SK-N-SH treated with all-trans-retinoic acid at 6 μM for 48 hours (cell line): Measurements from ENCODE around the gene C12orf57.

Source experiments
- ATAC-seq: fragments of 200-7000 bp; cut with Tn5 transposase; 3 replicates; pipeline ENCODE4 v1.9.1; 2020; ENCODE audit warnings: mild to moderate bottlenecking, moderate library complexity
- ARNTL ChIP-seq: fragments of 450-650 bp; formaldehyde crosslinking; IDR thresholded peaks from 2 replicates; pipeline ENCODE4 v1.5.0; 2020; ENCODE audit warnings: low read depth, mild to moderate bottlenecking, moderate library complexity, borderline replicate concordance
- BACH2 ChIP-seq: fragments of 250-450 bp; sonication (Bioruptor Pico); IDR thresholded peaks from 2 replicates; pipeline ENCODE4 v1.9.0; 2021; ENCODE audit warnings: mild to moderate bottlenecking, borderline replicate concordance
- ESRRG ChIP-seq: fragments of 250-450 bp; sonication (Bioruptor Pico); IDR thresholded peaks from 2 replicates; pipeline ENCODE4 v1.6.1; 2021; ENCODE audit warnings: mild to moderate bottlenecking
- GLIS3 ChIP-seq: fragments of 250-450 bp; sonication (Bioruptor Pico); IDR thresholded peaks from 2 replicates; pipeline ENCODE4 v1.5.0; 2020; ENCODE audit warnings: mild to moderate bottlenecking, moderate library complexity
- ISL1 ChIP-seq: fragments of 250-450 bp; sonication (Bioruptor Pico); IDR thresholded peaks from 2 replicates; pipeline ENCODE4 v2.1.2; 2022; ENCODE audit warnings: mild to moderate bottlenecking, moderate library complexity
- OSR1 ChIP-seq: fragments of 250-450 bp; sonication (Bioruptor Pico); IDR thresholded peaks from 2 replicates; pipeline ENCODE4 v1.8.0; 2022; ENCODE audit warnings: moderate library complexity, mild to moderate bottlenecking, inconsistent platforms
- PPARA ChIP-seq: fragments of 250-450 bp; sonication (Bioruptor Pico); IDR thresholded peaks from 2 replicates; pipeline ENCODE4 v1.5.0; 2020; ENCODE audit warnings: mild to moderate bottlenecking, borderline replicate concordance
- RARB ChIP-seq: fragments of 250-450 bp; sonication (Bioruptor Pico); IDR thresholded peaks from 2 replicates; pipeline ENCODE4 v1.8.0; 2021; ENCODE audit warnings: mild to moderate bottlenecking, moderate library complexity
- SNAI2 ChIP-seq: fragments of 250-450 bp; sonication (Bioruptor Pico); IDR thresholded peaks from 2 replicates; pipeline ENCODE4 v1.5.0; 2020; ENCODE audit warnings: mild to moderate bottlenecking, moderate library complexity
- TCF4 ChIP-seq: fragments of 250-450 bp; sonication (Bioruptor Pico); IDR thresholded peaks from 2 replicates; pipeline ENCODE4 v1.8.0; 2021; ENCODE audit warnings: mild to moderate bottlenecking, moderate library complexity, borderline replicate concordance
- TOX ChIP-seq: fragments of 250-450 bp; sonication (Bioruptor Pico); IDR thresholded peaks from 2 replicates; pipeline ENCODE4 v1.8.0; 2021; ENCODE audit warnings: mild to moderate bottlenecking, moderate library complexity, borderline replicate concordance
- ZC3H10 ChIP-seq: fragments of 250-450 bp; sonication (Bioruptor Pico); IDR thresholded peaks from 2 replicates; pipeline ENCODE4 v1.5.1; 2021; ENCODE audit warnings: mild to moderate bottlenecking, moderate library complexity
- ZFP3 ChIP-seq: fragments of 250-450 bp; sonication (Bioruptor Pico); IDR thresholded peaks from 2 replicates; pipeline ENCODE4 v1.5.0; 2020; ENCODE audit warnings: mild to moderate bottlenecking, moderate library complexity
- ZFP30 ChIP-seq: fragments of 450-650 bp; formaldehyde crosslinking; IDR thresholded peaks from 2 replicates; pipeline ENCODE4 v1.5.0; 2022; ENCODE audit warnings: mild to moderate bottlenecking, moderate library complexity
- ZNF565 ChIP-seq: fragments of 450-650 bp; formaldehyde crosslinking; conservative IDR thresholded peaks from 2 replicates; pipeline ENCODE4 v1.5.0; 2020; ENCODE audit warnings: low read depth, mild to moderate bottlenecking, moderate library complexity
- ZNF70 ChIP-seq: fragments of 450-650 bp; formaldehyde crosslinking; IDR thresholded peaks from 2 replicates; pipeline ENCODE4 v1.5.0; 2020; ENCODE audit warnings: mild to moderate bottlenecking, moderate library complexity
- ZNF8 ChIP-seq: fragments of 450-650 bp; formaldehyde crosslinking; IDR thresholded peaks from 2 replicates; pipeline ENCODE4 v1.5.0; 2020; ENCODE audit warnings: mild to moderate bottlenecking, moderate library complexity
- TF ChIP-seq, protein P1 (sequence below): fragments of 250-450 bp; sonication (Bioruptor Pico); IDR thresholded peaks from 2 replicates; pipeline ENCODE4 v1.8.0; 2021; ENCODE audit warnings: low read depth, mild to moderate bottlenecking, moderate library complexity, borderline replicate concordance
- TF ChIP-seq, protein P2 (sequence below): fragments of 250-450 bp; sonication (Bioruptor Pico); IDR thresholded peaks from 2 replicates; pipeline ENCODE4 v1.5.1; 2021; ENCODE audit warnings: mild to moderate bottlenecking, moderate library complexity
- TF ChIP-seq, protein P3 (sequence below): fragments of 250-450 bp; sonication (Bioruptor Pico); IDR thresholded peaks from 2 replicates; pipeline ENCODE4 v1.5.1; 2020; ENCODE audit warnings: low read depth, mild to moderate bottlenecking, moderate library complexity
- TF ChIP-seq, protein P4 (sequence below): fragments of 250-450 bp; sonication (Bioruptor Pico); IDR thresholded peaks from 2 replicates; pipeline ENCODE4 v1.8.0; 2020; ENCODE audit warnings: mild to moderate bottlenecking, moderate library complexity, borderline replicate concordance
- TF ChIP-seq, protein P5 (sequence below): fragments of 250-450 bp; sonication (Bioruptor Pico); IDR thresholded peaks from 2 replicates; pipeline ENCODE4 v1.5.0; 2020; ENCODE audit warnings: mild to moderate bottlenecking, moderate library complexity

Gene C12orf57

DNA sequence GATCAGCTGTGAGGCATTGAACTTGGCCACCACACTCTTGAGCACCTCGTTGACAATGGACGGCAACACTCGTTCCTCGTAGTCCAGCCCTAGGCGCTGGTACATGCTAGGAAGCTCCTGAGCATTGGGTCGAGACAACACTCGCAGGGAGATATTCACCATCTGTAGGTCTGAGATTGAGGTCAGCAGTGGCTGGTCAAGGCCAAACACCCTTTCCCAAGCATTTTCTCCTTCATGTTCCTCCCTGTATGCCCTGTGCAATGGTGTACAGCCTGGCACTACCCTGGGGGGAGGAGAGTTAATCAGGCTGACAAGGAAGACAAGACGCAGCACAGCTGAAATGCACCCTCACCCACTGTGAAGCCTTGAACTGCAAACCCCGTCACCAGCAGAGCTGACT is 24.6 kb downstream of the C12orf57 start:
- no peak for ATAC-seq

DNA sequence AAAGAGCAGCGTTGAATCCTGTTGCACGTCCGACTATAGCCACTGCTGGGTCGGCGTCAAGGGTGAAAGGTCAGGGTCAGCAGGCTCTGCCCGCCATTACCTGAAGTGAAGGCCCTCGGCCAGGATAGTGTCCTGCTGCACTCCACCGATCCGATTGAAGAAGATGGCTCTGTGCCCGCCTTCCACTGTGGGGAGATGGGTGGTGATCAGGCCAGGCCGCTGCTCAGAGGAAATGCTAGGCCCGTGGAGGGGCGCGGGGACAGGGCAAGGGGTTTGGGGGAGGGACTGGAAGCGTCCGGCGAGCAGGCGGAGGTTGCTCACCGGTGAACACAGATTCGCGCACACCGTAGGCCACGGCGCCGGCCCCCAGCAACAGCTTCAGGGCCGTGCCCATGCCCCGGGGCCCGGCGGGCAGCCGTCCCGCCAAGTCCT is 26.3 kb downstream of the C12orf57 start:
- no peak for TF ChIP-seq BACH2
- TF ChIP-seq ESRRG (CRISPR knock-in tag), result no peak
- TF ChIP-seq ZNF70 (CRISPR knock-in tag), result no peak
- TF ChIP-seq, protein P1, sequence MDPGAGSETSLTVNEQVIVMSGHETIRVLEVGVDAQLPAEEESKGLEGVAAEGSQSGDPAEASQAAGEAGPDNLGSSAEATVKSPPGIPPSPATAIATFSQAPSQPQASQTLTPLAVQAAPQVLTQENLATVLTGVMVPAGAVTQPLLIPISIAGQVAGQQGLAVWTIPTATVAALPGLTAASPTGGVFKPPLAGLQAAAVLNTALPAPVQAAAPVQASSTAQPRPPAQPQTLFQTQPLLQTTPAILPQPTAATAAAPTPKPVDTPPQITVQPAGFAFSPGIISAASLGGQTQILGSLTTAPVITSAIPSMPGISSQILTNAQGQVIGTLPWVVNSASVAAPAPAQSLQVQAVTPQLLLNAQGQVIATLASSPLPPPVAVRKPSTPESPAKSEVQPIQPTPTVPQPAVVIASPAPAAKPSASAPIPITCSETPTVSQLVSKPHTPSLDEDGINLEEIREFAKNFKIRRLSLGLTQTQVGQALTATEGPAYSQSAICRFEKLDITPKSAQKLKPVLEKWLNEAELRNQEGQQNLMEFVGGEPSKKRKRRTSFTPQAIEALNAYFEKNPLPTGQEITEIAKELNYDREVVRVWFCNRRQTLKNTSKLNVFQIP (CRISPR knock-in tag), result no peak
- TF ChIP-seq ZNF8 (CRISPR knock-in tag), result no peak
- TF ChIP-seq, protein P2, sequence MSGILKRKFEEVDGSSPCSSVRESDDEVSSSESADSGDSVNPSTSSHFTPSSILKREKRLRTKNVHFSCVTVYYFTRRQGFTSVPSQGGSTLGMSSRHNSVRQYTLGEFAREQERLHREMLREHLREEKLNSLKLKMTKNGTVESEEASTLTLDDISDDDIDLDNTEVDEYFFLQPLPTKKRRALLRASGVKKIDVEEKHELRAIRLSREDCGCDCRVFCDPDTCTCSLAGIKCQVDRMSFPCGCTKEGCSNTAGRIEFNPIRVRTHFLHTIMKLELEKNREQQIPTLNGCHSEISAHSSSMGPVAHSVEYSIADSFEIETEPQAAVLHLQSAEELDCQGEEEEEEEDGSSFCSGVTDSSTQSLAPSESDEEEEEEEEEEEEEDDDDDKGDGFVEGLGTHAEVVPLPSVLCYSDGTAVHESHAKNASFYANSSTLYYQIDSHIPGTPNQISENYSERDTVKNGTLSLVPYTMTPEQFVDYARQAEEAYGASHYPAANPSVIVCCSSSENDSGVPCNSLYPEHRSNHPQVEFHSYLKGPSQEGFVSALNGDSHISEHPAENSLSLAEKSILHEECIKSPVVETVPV (CRISPR knock-in tag), result no peak
- no peak for TF ChIP-seq RARB (CRISPR knock-in tag)
- TF ChIP-seq PPARA, result no peak
- TF ChIP-seq OSR1, result no peak
- TF ChIP-seq, protein P3, sequence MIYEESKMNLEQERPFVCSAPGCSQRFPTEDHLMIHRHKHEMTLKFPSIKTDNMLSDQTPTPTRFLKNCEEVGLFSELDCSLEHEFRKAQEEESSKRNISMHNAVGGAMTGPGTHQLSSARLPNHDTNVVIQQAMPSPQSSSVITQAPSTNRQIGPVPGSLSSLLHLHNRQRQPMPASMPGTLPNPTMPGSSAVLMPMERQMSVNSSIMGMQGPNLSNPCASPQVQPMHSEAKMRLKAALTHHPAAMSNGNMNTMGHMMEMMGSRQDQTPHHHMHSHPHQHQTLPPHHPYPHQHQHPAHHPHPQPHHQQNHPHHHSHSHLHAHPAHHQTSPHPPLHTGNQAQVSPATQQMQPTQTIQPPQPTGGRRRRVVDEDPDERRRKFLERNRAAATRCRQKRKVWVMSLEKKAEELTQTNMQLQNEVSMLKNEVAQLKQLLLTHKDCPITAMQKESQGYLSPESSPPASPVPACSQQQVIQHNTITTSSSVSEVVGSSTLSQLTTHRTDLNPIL (CRISPR knock-in tag), result no peak
- TF ChIP-seq ZFP30 (CRISPR knock-in tag), result no peak
- peak; percentile 53 for ATAC-seq

More for the DNA sequence above, 24.6 kb downstream of the C12orf57 start:
- TF ChIP-seq RARB (CRISPR knock-in tag) (no peak), ZNF8 (CRISPR knock-in tag) (no peak), ZC3H10 (CRISPR knock-in tag) (no peak), TCF4 (CRISPR knock-in tag) (no peak), OSR1 (no peak), SNAI2 (CRISPR knock-in tag) (no peak), ZNF565 (no peak), ZNF70 (CRISPR knock-in tag) (no peak), BACH2 (no peak), ZFP3 (CRISPR knock-in tag) (no peak), ESRRG (CRISPR knock-in tag) (no peak), GLIS3 (CRISPR knock-in tag) (no peak), ARNTL (CRISPR knock-in tag) (no peak), ZFP30 (CRISPR knock-in tag) (no peak), TOX (CRISPR knock-in tag) (no peak)
- TF ChIP-seq, protein P2 (CRISPR knock-in tag), result no peak
- TF ChIP-seq, protein P3 (CRISPR knock-in tag), result no peak
- TF ChIP-seq, protein P4, sequence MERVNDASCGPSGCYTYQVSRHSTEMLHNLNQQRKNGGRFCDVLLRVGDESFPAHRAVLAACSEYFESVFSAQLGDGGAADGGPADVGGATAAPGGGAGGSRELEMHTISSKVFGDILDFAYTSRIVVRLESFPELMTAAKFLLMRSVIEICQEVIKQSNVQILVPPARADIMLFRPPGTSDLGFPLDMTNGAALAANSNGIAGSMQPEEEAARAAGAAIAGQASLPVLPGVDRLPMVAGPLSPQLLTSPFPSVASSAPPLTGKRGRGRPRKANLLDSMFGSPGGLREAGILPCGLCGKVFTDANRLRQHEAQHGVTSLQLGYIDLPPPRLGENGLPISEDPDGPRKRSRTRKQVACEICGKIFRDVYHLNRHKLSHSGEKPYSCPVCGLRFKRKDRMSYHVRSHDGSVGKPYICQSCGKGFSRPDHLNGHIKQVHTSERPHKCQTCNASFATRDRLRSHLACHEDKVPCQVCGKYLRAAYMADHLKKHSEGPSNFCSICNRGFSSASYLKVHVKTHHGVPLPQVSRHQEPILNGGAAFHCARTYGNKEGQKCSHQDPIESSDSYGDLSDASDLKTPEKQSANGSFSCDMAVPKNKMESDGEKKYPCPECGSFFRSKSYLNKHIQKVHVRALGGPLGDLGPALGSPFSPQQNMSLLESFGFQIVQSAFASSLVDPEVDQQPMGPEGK (CRISPR knock-in tag), result no peak

DNA sequence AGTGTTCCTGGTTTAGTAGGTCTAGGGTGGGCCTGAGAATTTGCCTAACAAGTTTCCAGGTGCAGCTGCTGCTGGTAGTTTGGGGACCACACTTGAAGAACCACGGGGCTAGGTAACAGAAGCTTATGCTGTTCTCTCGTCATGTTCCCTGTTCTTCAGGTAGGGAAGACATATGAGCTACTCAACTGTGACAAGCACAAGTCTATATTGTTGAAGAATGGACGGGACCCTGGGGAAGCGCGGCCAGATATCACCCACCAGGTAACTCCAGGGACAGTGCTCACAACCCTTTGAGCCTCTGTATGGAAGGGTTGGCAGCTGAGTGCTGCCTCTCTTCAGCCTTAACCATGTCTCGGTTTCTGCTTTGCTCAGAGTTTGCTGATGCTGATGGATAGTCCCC is 30.4 kb downstream of the C12orf57 start:
- no peak for ATAC-seq

More for the DNA sequence above, 30.4 kb downstream of the C12orf57 start:
- TF ChIP-seq, protein P5, sequence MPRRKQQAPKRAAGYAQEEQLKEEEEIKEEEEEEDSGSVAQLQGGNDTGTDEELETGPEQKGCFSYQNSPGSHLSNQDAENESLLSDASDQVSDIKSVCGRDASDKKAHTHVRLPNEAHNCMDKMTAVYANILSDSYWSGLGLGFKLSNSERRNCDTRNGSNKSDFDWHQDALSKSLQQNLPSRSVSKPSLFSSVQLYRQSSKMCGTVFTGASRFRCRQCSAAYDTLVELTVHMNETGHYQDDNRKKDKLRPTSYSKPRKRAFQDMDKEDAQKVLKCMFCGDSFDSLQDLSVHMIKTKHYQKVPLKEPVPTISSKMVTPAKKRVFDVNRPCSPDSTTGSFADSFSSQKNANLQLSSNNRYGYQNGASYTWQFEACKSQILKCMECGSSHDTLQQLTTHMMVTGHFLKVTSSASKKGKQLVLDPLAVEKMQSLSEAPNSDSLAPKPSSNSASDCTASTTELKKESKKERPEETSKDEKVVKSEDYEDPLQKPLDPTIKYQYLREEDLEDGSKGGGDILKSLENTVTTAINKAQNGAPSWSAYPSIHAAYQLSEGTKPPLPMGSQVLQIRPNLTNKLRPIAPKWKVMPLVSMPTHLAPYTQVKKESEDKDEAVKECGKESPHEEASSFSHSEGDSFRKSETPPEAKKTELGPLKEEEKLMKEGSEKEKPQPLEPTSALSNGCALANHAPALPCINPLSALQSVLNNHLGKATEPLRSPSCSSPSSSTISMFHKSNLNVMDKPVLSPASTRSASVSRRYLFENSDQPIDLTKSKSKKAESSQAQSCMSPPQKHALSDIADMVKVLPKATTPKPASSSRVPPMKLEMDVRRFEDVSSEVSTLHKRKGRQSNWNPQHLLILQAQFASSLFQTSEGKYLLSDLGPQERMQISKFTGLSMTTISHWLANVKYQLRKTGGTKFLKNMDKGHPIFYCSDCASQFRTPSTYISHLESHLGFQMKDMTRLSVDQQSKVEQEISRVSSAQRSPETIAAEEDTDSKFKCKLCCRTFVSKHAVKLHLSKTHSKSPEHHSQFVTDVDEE (CRISPR knock-in tag), result no peak
- TF ChIP-seq ISL1 (CRISPR knock-in tag), result no peak
